Stimulated activated CD4-positive, alpha-beta T cell treated with anti-CD3 and anti-CD28 coated beads, Interleukin-1b, Interleukin-23, amount 100 ng/mL, for 48 hours (primary cell): ENCODE data around the gene DYNLL2.
"Not testable (repeated sequence)": the region's sequence is repeated elsewhere in the genome, so short reads cannot be mapped to it uniquely, and the experiment has no call there.

Source experiments
- DNase-seq: peaks from one replicate; pipeline ENCODE4 v3.0.0-alpha.2; 2020

Gene DYNLL2

DNA sequence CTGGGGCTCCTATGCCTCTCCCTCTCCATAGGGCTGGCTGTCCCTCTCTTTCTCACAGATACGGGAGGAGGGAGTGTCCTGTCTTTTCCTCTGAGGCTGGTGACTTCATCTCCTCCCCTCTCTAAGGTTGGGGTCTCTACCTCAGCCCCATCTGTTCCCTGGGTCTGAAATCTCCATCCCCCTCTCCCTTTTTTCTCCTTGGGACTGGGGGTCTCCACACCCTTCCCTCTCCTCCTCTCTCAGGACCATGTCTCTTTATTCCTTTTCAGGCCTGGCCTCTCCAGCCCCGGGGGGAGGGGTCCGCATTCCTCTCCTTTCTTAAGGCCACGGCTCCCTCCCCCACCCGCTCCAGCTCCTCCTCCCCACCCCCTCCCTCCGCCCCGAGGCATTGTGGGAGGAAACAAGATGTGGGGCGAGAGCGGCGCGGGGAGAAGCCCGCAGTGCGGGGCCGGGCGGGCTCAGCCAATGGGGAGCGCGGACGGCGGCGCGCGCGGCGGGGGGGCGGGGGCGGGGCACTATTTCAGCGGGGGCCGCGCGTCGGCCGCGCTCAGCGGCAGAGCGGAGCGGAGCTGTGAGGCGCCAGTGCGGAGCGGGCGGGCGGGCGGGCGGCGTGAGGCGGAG is at the start of gene DYNLL2:
Gene DYNLL2 (plus strand): TSS at position 550 of the 621 bp plus-strand sequence. CDS start 3,672 bp downstream, outside the sequence.
- DNase-seq, result peak; percentile 92

DNA sequence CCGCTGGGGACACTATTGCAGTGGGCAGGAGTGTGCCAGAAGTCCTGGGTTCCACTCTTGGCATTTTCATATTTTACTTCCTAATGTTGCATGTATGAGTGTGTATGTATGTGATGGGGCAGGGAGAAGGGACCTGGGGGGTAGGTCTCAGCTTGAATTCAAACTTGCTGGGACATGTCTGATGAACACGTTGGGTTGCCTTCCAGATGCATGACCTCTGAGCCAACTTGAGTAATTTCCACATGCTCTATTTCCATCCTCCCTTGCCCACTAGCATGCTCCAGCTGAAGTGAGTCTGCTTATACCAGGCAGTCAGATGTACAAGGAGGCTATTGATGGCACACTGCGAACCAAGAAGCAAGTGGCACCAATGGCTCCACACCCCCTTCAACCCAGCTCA is 43.2 kb upstream of the DYNLL2 start:
- no peak for DNase-seq

DNA sequence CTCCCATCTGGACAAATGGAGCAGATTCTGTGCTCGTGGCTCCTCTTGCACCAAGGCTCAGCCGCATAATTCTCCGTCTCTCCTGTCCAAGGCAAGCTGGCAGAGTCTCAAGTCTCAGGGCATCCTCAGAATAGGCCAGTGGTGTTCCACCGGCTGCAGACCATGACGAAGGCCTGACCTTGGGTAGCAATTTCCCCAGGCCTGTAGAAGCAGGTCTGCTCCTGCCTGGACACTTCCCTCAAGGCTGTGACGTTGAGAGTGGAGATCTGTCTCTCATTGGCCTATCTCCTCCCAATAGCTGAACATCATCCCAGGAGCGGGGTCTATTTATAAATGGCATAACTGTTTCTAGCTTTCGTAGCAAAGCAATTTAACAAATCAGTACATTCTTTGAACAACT is 42.8 kb upstream of the DYNLL2 start:
- no peak for DNase-seq

GRCh38 chr17:58041161-58041560 is 42.1 kb upstream of the DYNLL2 start:
- no peak for DNase-seq

- no peak for DNase-seq
Observed at GRCh38 chr17:58043221-58044181, 39.7 kb upstream of the DYNLL2 start.

DNA sequence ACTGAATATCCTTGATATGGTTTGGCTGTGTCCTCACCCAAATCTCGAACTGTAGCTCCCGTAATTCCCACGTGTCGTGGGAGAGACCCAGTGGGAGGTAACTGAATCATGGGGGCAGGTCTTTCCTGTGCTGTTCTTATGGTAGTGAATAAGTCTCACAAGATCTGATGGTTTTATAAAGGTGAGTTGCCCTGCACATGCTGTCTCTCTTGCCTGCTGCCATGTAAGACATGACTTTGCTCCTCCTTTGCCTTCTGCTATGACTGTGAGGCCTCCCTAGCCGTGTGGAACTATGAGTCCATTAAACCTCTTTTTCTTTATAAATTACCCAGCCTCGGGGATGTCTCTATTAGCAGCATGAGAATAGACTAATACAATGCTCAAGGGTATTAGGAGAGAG is 39.0 kb upstream of the DYNLL2 start:
- DNase-seq, result not testable (repeated sequence)

GRCh38 chr17:58046239-58047094 is 36.8 kb upstream of the DYNLL2 start:
- no peak for DNase-seq

GRCh38 chr17:58047376-58048150 is 35.7 kb upstream of the DYNLL2 start:
- no peak for DNase-seq

GRCh38 chr17:58049533-58049932 is 33.7 kb upstream of the DYNLL2 start:
- DNase-seq, result no peak

DNA sequence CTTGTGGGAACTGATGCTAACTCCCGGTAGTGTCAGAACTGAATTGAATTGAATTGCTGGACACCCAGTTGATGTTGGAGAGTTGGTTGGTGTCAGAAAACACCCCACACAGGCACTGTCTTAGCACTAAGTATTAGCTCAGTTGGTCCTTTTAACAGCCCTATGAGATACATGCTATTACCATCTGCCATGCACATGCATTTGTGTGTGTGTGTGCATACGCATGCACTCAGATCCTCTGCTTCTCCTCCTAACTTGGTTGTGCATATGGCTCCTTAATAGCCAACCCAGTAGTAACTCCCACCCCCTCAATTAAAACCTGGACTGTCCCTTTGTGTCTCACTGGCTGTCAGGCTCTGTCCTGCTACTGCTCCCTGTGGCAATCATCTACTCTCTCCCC is 32.3 kb upstream of the DYNLL2 start:
- no peak for DNase-seq

DNA sequence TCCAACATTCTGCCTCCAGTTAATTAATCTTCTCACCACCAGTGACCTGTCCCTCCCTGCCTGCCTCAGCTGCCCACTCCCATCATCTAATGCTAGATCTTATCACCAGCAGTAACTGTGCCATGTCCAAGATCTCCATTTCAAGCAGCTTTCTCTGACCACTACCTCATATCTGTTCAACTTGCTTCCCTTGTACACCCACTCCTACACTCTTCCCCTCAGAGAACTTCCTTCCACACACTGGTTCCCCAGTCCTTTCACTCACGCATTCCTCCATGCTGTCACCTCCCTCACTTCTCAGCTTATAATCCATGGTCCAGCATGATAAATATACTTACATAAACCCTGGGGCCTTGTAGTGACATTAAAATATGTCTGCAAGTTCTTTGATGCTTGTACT is 31.8 kb upstream of the DYNLL2 start:
- no peak for DNase-seq

GRCh38 chr17:58052407-58052806 is 30.8 kb upstream of the DYNLL2 start:
- DNase-seq, result no peak

- DNase-seq, result peak; percentile 31
Observed at GRCh38 chr17:58052945-58053715, 30.1 kb upstream of the DYNLL2 start.

- no peak for DNase-seq
Observed at GRCh38 chr17:58054641-58055040, 28.6 kb upstream of the DYNLL2 start.

DNA sequence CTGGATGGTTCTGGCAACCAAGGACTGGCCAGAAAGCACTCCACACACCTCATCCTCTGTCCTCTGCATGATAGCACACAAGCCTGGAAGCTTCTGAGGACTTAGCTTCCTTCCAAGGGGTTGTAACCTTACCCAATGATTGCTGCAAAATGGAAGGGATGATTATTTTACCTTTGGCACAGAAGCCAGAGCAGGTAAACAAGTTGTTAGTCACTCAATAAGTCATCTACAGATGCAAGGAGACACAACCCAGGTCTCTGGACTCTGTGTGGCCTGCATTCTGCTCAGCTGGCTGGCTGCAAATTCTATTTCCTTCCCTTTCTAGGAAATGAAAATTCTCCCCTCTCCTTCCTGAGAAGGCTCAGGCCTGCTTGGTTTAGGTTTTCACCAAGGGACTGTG is 26.7 kb upstream of the DYNLL2 start:
- no peak for DNase-seq

DNA sequence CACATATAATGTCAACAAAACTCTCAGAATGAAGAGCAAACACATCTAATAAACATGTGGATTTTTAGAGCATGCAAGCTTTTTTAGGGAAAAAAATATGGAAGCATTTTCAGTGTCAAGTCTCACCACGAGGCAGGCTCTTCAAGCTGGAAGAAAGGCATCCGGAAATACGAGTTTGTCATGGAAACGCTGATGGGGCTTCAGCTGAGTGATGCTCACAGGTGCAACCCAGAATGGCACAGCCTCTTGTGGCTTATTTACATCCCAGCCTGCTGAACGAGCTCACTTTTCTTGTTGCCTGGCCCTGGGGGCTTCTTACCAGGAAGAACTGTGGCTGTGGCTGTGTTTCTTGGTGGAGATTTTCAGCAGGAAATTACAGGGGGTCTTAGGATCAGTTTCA is 24.1 kb upstream of the DYNLL2 start:
- no peak for DNase-seq

DNA sequence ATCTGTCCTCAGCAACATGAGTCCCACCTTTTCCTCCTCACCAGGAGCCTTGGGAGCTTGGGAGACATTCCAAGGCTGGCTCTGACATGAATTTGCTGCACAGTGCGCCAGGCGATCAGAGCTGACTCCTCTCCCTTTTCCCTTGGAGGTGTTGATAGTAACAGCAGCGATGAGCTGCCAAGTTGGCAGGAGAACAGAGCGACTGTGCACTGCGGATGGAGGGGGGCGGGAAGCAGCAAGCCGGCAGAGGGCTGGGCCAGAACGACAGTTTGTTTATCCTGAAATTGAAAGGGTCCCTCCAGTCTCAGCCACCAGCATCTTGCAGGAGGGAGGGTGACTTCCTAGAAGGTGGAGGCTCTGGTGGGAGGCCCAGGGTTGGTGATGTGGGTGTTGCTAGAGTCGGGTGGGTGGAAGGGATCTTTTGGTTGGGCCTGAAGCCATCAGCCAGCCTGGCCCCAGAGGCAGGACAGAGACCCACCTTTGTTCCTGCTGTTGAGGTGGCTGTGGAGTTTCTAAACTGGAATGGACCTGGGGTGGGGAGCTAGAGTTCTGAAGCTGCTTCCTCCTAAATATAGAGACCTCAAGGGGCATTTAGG is 22.5 kb upstream of the DYNLL2 start:
- DNase-seq, result no peak

DNA sequence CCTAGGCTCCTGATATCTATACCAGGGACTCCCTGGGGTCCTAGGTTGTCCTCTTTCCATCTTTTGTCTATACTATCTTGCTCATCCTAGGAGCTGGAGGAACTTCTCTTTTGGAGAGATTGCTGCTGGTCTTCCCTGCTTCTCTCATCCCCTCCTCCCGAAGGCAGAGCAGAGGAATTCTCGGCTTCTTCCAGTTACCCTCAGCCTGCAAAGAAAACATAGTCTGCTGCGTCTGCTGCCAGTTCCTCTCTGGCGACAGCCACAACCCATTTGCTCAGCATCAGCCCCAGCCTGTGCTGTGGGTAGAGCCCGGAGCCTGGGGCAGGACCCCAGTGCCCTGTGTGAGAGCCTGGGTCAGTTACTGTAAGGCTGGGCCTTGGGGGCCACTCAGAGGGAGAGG is 21.5 kb upstream of the DYNLL2 start:
- no peak for DNase-seq

DNA sequence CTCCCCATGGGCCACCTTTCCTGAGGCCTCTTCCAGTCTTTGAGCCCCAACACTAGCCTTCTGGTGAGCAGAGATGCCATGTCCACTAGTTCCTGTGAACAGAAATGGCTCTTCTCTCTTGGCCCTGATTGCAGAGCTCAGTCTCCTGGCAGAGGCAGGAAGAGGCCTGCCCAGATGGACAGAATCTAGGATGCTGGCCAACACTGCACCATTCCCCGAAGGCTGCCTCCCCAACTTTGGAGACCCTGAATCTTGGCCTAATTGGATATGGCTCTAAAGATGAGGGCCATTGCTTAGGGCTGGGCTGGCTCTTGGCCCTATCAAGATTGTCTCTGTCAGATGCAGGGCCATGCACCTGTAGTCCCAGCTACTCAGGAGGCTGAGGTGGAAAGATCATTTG is 18.0 kb upstream of the DYNLL2 start:
- DNase-seq, result no peak

DNA sequence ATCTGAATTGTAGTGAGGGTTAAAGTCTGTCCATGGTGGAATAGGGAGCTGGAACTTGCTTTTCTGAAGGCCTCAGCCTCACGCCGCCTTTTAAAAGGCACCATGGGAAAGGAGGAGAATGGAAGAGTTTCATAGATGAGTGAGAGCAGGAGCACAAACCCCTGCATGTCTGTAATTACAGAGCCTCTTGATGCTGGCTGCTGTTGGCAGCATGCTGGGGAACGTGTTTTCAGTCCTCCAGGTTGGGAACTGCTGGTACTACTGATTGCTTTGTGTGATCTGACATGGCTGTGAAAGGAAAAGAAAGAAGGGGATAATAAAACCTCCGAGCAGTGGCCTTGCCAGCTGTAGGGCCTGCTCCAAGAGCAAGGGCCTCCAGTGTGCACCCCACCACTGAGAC is 16.8 kb upstream of the DYNLL2 start:
- DNase-seq, result no peak

DNA sequence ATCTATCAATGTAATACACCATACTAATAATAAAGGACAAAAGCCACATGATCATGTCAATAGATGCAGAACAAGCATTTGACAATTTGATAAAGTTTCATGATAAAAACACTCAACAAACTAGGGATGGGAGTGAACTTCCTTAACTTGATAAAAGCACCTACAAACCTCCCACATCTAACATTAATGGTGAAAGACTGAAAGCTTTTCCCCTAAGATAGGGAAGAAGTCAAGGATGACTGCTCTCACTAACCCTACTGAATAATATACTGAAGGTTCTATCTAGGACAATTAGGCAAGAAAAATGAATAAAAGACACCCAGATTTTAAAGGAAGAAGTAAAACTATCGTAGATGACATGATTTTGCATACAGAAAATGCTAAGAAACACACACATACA is 10.4 kb upstream of the DYNLL2 start:
- DNase-seq, result no peak
